CD4-positive, alpha-beta T cell treated with Interferon gamma for 1 hour (primary cell): ENCODE data around the gene AAK1.
A peak's percentile ranks its signal among the peaks of the same experiment; 100 is the strongest.
"Not testable (repeated sequence)": the region's sequence is repeated elsewhere in the genome, so short reads cannot be mapped to it uniquely, and the experiment has no call there.

Experiments
- DNase-seq: peaks from one replicate; pipeline ENCODE4 v3.0.0-alpha.2; 2020

AAK1 gene

GRCh38 chr2:69659349-69659748 lies 15.8 kb upstream of the AAK1 start:
- no peak for DNase-seq

- no peak for DNase-seq
Observed at GRCh38 chr2:69652206-69652605, 8.7 kb upstream of the AAK1 start.

- DNase-seq, result not testable (repeated sequence)
Observed at GRCh38 chr2:69647196-69647595, 3.7 kb upstream of the AAK1 start.

- no peak for DNase-seq
Observed at GRCh38 chr2:69646714-69647113, 3.2 kb upstream of the AAK1 start.

- peak; percentile 27 for DNase-seq
Observed at GRCh38 chr2:69645921-69646320, 2.4 kb upstream of the AAK1 start.

GRCh38 chr2:69645031-69645431 lies 1.5 kb upstream of the AAK1 start:
- DNase-seq, result peak; percentile 30

GRCh38 chr2:69644506-69644979 lies 1.0 kb upstream of the AAK1 start:
- DNase-seq, result no peak

GRCh38 chr2:69642709-69643601 lies 584 bp downstream of the AAK1 start:
- DNase-seq, result peak; percentile 46

- DNase-seq, result no peak
Observed at GRCh38 chr2:69641887-69642708, 1.4 kb downstream of the AAK1 start.

- no peak for DNase-seq
Observed at GRCh38 chr2:69641471-69641870, 2.1 kb downstream of the AAK1 start.

GRCh38 chr2:69639266-69639665 lies 4.3 kb downstream of the AAK1 start:
- DNase-seq, result no peak

GRCh38 chr2:69638630-69639029 lies 4.9 kb downstream of the AAK1 start:
- no peak for DNase-seq

GRCh38 chr2:69637923-69638322 lies 5.6 kb downstream of the AAK1 start:
- DNase-seq, result no peak

GRCh38 chr2:69636395-69636794 lies 7.1 kb downstream of the AAK1 start:
- DNase-seq, result no peak

GRCh38 chr2:69635432-69635831 lies 8.1 kb downstream of the AAK1 start:
- no peak for DNase-seq

- DNase-seq, result no peak
Observed at GRCh38 chr2:69634196-69634821, 9.2 kb downstream of the AAK1 start.

- no peak for DNase-seq
Observed at GRCh38 chr2:69631402-69631801, 12.1 kb downstream of the AAK1 start.

GRCh38 chr2:69629921-69630608 lies 13.5 kb downstream of the AAK1 start:
- DNase-seq, result no peak

GRCh38 chr2:69628325-69629021 lies 15.1 kb downstream of the AAK1 start:
- DNase-seq, result no peak

GRCh38 chr2:69625078-69625795 lies 18.3 kb downstream of the AAK1 start:
- DNase-seq, result no peak

- no peak for DNase-seq
Observed at GRCh38 chr2:69624611-69625010, 18.9 kb downstream of the AAK1 start.
